Measurements from ENCODE around the gene RPS16.

The RPS16 gene

DNA sequence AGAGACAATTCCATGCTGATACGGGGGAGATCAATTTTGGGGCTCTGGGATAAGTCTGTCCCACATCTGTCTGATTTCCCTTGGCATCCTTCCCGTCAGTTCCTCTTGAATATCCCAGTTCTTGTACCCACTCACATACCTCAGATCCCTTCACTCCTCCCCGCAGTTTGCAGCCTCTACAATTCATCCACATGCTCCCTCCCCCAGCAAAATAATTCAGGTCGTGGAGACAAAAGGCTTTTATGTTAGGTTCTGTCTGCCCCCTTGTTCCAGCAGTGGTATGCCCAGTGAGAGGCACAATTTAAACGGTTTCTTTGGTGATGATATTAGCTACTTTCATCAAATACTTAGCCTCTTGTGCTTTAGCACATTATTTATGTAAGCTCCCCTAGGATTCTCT is 9.6 kb downstream of the RPS16 start:
- H3K4me3 ChIP-seq (ENCODE audit: control insufficient read depth, low read depth, low read length): no peak overlapping the region
- TF ChIP-seq, protein P1, sequence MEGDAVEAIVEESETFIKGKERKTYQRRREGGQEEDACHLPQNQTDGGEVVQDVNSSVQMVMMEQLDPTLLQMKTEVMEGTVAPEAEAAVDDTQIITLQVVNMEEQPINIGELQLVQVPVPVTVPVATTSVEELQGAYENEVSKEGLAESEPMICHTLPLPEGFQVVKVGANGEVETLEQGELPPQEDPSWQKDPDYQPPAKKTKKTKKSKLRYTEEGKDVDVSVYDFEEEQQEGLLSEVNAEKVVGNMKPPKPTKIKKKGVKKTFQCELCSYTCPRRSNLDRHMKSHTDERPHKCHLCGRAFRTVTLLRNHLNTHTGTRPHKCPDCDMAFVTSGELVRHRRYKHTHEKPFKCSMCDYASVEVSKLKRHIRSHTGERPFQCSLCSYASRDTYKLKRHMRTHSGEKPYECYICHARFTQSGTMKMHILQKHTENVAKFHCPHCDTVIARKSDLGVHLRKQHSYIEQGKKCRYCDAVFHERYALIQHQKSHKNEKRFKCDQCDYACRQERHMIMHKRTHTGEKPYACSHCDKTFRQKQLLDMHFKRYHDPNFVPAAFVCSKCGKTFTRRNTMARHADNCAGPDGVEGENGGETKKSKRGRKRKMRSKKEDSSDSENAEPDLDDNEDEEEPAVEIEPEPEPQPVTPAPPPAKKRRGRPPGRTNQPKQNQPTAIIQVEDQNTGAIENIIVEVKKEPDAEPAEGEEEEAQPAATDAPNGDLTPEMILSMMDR (conservative IDR thresholded peaks at IDR 0.05; ENCODE audit: control insufficient read depth, insufficient read depth, low read depth, low read length): no peak
- DNase-seq (ENCODE audit: low read depth): no peak

GRCh38 chr19:39425744-39426143 is 10.0 kb downstream of the RPS16 start:
- no peak overlapping the region for H3K4me3 ChIP-seq (ENCODE audit: control insufficient read depth, low read depth, low read length)
- no peak for DNase-seq (ENCODE audit: low read depth)
- TF ChIP-seq, protein P1 (conservative IDR thresholded peaks at IDR 0.05; ENCODE audit: control insufficient read depth, insufficient read depth, low read depth, low read length): no peak

- DNase-seq (ENCODE audit: low read depth): no peak
- TF ChIP-seq, protein P1 (conservative IDR thresholded peaks at IDR 0.05; ENCODE audit: control insufficient read depth, insufficient read depth, low read depth, low read length): no peak
- H3K4me3 ChIP-seq (ENCODE audit: control insufficient read depth, low read depth, low read length): no peak overlapping the region
Observed at GRCh38 chr19:39424934-39425333, 10.8 kb downstream of the RPS16 start.

DNA sequence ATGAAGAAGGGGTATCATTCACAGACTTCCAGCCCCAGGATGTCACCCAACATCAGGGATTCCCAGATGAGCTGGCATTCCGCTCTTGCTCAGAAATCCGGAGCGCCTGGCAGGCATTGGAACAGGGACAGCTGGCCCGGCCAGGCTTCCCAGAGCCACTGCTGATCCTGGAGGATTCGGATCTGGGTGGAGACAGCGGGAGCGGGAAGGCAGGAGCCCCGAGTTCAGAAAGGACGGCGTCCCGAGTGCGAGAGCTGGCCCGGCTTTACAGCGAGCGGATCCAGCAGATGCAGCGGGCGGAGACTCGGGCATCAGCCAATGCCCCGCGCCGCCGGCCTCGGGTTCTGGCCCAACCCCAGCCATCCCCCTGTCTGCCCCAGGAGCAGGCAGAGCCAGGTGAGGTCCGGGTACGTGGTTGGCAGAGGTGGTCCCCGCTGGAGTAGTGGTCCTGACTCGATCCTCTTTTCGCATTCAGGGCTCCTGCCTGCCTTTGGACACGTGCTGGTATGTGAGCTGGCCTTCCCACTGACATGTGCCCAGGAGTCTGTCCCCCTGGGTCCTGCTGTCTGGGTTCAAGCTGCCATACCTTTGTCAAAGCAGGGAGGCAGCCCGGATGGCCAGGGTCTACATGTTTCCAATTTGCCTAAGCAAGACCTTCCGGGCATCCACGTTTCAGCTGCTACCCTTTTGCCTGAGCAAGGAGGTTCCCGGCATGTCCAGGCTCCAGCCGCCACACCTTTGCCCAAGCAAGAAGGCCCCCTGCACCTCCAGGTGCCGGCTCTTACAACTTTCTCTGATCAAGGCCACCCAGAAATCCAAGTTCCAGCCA is 12.3 kb downstream of the RPS16 start:
- DNase-seq (ENCODE audit: low read depth): no peak
- TF ChIP-seq, protein P1 (conservative IDR thresholded peaks at IDR 0.05; ENCODE audit: control insufficient read depth, insufficient read depth, low read depth, low read length): no peak
- no peak overlapping the region for H3K4me3 ChIP-seq (ENCODE audit: control insufficient read depth, low read depth, low read length)

DNA sequence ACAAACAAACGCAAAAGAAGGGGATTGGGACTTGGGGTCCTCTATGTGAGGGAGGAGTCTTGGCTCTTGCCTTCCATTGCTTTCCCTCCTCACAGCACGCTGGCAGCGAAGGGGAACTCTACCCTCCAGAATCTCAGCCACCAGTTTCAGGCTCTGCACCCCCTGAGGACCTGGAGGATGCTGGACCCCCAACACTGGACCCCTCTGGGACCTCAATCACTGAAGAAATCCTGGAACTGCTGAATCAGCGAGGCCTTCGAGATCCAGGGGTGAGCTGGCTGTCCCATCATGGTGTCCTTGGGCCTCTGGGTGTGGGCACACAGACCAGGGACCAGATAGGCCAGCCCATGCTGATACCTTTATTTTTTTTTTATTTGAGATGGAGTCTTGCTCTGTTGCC is 13.7 kb downstream of the RPS16 start:
- H3K4me3 ChIP-seq (ENCODE audit: control insufficient read depth, low read depth, low read length): no peak overlapping the region
- DNase-seq (ENCODE audit: low read depth): no peak
- TF ChIP-seq, protein P1 (conservative IDR thresholded peaks at IDR 0.05; ENCODE audit: control insufficient read depth, insufficient read depth, low read depth, low read length): no peak

GRCh38 chr19:39420769-39421168 is 15.0 kb downstream of the RPS16 start:
- no peak overlapping the region for H3K4me3 ChIP-seq (ENCODE audit: control insufficient read depth, low read depth, low read length)
- TF ChIP-seq, protein P1 (conservative IDR thresholded peaks at IDR 0.05; ENCODE audit: control insufficient read depth, insufficient read depth, low read depth, low read length): no peak
- DNase-seq (ENCODE audit: low read depth): no peak

Measured in fibroblast of mammary gland (primary cell).